GM13977 (cell line): ENCODE results near the gene CENPM.
"Not testable (repeated sequence)": the region's sequence is repeated elsewhere in the genome, so short reads cannot be mapped to it uniquely, and the experiment has no call there.

Experiments
- DNase-seq: peaks from one replicate; pipeline ENCODE4 v3.0.0; 2012; ENCODE audit warnings: low spot score
- in situ Hi-C: fragments of 300-500 bp; cut with MboI; formaldehyde crosslinking; loops from one replicate; pipeline ENCODE4 v1.12.0; 2022; ENCODE audit warnings: low sequenced_read_pairs, low pct_unique_long_range_greater_than_20kb, mixed read lengths, inconsistent platforms; ENCODE audit not compliant: unreplicated experiment
- TF ChIP-seq, protein P1 (sequence below): IDR thresholded peaks from 2 replicates; pipeline ENCODE4 v1.5.1; 2012; ENCODE audit warnings: mild to moderate bottlenecking, control low read depth; ENCODE audit not compliant: insufficient read depth; ENCODE audit errors: extremely low read depth, missing control alignments

Gene CENPM

DNA sequence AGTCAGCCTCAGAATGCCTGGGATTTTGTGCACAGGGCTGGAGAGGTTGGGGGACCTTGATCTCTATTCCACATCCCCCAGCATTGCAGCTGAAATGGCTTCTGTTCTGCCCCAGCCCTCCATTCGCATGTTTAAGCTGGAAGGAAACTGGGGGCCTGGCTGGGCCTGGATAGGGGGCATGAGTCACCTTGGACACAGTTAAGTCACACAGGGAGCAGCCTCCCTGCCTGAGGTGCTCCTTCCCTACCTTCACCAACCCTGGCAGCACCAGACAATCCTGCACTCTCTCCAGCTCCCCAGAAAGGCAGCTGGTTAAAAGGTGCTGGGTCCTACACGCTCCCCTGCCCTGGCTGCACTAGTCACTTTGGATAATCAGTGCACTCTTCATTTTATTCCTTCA lies 5.8 kb upstream of the CENPM start:
- no peak for DNase-seq
- in situ Hi-C loops = loop anchor here (25.0 kb wide), 1 partner anchor 485 kb away; the partner anchor contains the start of gene NFAM1
- TF ChIP-seq, protein P1, sequence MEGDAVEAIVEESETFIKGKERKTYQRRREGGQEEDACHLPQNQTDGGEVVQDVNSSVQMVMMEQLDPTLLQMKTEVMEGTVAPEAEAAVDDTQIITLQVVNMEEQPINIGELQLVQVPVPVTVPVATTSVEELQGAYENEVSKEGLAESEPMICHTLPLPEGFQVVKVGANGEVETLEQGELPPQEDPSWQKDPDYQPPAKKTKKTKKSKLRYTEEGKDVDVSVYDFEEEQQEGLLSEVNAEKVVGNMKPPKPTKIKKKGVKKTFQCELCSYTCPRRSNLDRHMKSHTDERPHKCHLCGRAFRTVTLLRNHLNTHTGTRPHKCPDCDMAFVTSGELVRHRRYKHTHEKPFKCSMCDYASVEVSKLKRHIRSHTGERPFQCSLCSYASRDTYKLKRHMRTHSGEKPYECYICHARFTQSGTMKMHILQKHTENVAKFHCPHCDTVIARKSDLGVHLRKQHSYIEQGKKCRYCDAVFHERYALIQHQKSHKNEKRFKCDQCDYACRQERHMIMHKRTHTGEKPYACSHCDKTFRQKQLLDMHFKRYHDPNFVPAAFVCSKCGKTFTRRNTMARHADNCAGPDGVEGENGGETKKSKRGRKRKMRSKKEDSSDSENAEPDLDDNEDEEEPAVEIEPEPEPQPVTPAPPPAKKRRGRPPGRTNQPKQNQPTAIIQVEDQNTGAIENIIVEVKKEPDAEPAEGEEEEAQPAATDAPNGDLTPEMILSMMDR = no peak

DNA sequence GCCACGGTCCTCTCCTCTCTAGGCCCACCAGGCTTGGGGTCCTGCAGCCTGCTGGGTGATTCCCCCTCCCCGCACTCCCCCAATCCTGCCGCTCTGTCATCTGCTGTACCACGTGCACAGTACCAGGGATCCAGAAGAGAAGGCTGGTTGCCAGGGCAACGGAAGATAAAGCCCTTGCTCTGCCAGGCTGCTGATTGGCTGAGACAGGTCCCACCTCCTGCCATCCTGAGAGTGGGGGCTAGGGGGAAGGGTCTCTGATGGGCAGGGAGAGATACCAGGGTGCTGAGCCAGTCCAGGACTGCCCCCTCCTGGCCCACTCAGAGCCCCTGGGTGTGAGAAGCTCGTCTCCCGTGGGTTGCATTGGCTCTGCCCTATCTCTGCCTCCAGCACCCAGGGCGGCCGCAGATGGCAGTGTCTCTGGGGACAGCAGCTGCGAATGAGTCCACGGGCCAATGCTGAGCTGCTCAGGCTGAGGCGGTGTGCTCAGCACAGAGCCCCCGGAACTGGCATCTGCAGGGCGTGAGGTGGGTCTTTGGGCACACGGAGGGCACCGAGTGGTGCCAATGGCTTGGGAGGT lies 5.0 kb upstream of the CENPM start, which contains the start of gene SMIM45:
Gene SMIM45 (plus strand): TSS at position 253 of the 577 bp plus-strand sequence.
- DNase-seq = no peak
- TF ChIP-seq, protein P1 = no peak
- in situ Hi-C loops = loop anchor here (25.0 kb wide), 1 partner anchor 485 kb away; the partner anchor contains the start of gene NFAM1

DNA sequence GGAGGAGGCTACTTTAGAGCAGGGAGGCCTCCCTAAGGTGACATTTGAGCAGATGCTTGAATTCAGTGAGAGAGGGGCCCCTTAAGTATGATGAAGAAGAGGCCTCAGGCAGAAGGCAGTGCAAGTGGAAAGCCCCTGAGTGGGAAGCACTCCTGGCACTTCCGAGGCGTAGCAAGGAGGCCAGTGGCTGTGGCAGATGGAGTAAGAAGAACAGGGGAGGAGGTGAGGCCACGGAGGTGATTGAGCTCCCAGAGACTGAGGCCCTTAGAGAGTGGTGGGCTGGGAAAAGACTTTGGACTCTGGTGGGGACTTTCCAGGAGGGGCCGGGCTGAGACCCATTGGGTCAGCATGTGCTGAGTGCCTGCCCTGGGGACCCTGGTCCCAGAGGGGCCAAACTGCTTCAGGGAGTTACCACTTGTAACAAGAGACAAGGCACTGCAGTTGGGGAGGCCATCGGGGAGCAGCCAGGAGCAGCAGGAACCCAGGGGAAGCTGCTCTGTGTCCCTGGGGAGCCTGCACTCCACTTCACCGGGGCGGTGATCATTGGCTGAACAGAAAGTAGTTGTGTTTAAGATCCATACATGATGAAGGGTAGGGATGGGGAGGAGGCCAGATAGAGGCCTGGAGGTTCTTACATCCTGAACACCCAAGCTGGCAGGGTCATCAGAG lies 2.5 kb upstream of the CENPM start:
- TF ChIP-seq, protein P1 = no peak
- in situ Hi-C loops = loop anchor here (10.0 kb wide), 2 partner anchors 115 to 255 kb away; partner anchors contain the start of genes MEI1 and SREBF2
- no peak for DNase-seq

DNA sequence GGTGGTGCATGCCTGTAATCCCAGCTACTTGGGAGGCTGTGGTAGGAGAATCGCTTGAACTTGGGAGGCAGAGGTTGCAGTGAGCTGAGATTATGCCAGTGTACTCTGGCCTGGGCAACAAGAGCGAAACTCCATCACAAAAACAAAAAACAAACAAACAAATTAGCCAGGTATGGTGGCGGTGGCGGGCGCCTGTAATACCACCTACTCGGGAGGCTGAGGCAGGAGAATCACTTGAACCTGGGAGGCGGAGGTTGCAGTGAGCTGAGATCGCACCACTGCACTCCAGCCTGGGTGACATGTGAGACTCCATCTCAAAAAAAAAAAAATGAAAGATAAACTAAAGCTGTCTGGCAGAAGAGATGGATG lies 2.0 kb upstream of the CENPM start:
- DNase-seq = not testable (repeated sequence)
- in situ Hi-C loops = loop anchor here (10.0 kb wide), 2 partner anchors 114 to 254 kb away; partner anchors contain the start of genes MEI1 and SREBF2

DNA sequence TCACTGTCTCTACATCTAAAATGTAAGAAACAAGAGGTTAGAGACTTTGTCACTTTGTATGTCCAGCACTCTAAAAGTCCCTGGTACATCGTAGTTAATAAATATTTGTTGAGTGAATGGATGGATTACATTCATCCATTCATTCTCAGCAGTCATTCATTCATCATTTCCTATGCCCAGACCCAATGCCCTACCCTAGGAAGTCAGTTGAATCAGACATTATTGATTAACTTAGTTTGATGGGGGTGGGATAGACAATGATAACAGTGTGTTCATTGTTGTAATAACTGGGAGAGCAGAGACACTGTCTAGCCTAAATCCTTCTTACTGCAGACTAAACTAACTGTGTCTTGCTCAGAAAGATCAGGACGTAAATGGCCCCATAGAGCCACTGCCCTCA lies 1.2 kb upstream of the CENPM start:
- in situ Hi-C loops = loop anchor here (10.0 kb wide), 2 partner anchors 113 to 253 kb away; partner anchors contain the start of genes MEI1 and SREBF2
- DNase-seq = no peak
- TF ChIP-seq, protein P1 = no peak

DNA sequence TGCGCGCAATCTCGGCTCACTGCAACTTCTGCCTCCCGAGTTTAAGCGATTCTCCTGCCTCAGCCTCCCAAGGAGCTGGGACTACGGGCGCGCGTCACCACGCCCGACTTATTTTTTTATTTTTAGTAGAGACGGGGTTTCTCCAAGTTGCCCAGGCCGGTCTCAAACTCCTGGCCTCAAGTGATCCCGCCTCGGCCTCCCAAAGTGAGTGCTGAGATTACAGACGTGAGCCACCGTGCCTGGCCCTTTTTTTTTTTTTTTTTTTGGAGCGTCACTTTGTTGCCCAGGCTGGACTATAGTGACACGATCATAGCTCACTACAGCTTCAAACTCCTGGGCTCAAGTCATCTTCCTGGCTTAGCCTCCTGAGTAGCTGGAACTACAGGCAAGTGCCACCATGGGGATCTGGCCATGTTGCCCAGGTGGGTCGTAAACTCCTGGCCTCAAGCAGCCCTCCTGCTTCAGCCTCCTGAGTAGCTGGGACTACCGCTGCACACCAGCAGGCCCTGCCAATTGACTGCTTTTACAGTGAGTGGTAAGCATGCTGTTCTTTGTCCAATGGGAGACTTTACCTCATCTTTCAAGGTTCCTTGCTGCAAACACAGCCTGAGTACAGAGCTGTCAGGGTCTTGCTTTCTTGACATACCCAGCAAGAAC lies 600 bp upstream of the CENPM start:
- DNase-seq = no peak
- TF ChIP-seq, protein P1 = no peak
- in situ Hi-C loops = loop anchor here (10.0 kb wide), 2 partner anchors 113 to 253 kb away; partner anchors contain the start of genes MEI1 and SREBF2
